H9 (cell line): ENCODE results near the gene EEF2K. TPM values are rescaled to one million over a fixed set of nuclear protein-coding genes. Genes with fewer than 3 reads are reported as not detected.

Experiments
- DNase-seq: peaks from one replicate; pipeline ENCODE4 v3.0.0-alpha.2; 2017
- H2AFZ ChIP-seq: one replicate; pipeline ENCODE4 v1.6.1; 2013; ENCODE audit warnings: mild to moderate bottlenecking, low read length, control low read depth, moderate library complexity
- H2AK5ac ChIP-seq: 2 replicates; pipeline ENCODE4 v1.6.1; 2013; ENCODE audit warnings: low read length, control low read depth, mixed read lengths; ENCODE audit not compliant: insufficient read length
- H2BK120ac ChIP-seq: one replicate; pipeline ENCODE4 v1.6.1; 2013; ENCODE audit warnings: low read depth, mild to moderate bottlenecking, low read length, control low read depth, inconsistent platforms; ENCODE audit not compliant: poor library complexity, severe bottlenecking
- H2BK12ac ChIP-seq: 2 replicates; pipeline ENCODE4 v1.6.1; 2013; ENCODE audit warnings: low read length, control low read depth, mixed read lengths, low read depth; ENCODE audit not compliant: insufficient read length
- H2BK15ac ChIP-seq: 2 replicates; pipeline ENCODE4 v1.6.1; 2013; ENCODE audit warnings: low read depth, low read length, control low read depth
- H2BK20ac ChIP-seq: one replicate; pipeline ENCODE4 v1.6.1; 2013; ENCODE audit warnings: low read depth, mild to moderate bottlenecking, low read length, control low read depth, inconsistent platforms; ENCODE audit not compliant: poor library complexity, severe bottlenecking
- H2BK5ac ChIP-seq: 2 replicates; pipeline ENCODE4 v1.6.1; 2013; ENCODE audit warnings: low read length, control low read depth, mixed read lengths; ENCODE audit not compliant: insufficient read length
- H3K14ac ChIP-seq: 2 replicates; pipeline ENCODE4 v1.6.1; 2013; ENCODE audit warnings: low read length, control low read depth; ENCODE audit not compliant: insufficient read depth
- H3K18ac ChIP-seq: 2 replicates; pipeline ENCODE4 v1.6.1; 2013; ENCODE audit warnings: low read depth, mild to moderate bottlenecking, mixed read lengths, low read length, control low read depth; ENCODE audit not compliant: insufficient read length
- H3K23ac ChIP-seq: 2 replicates; pipeline ENCODE4 v1.6.1; 2013; ENCODE audit warnings: low read length, control low read depth, mixed read lengths, low read depth; ENCODE audit not compliant: insufficient read length
- H3K23me2 ChIP-seq: 2 replicates; pipeline ENCODE4 v1.6.1; 2013; ENCODE audit warnings: low read depth, mild to moderate bottlenecking, mixed read lengths, low read length, control low read depth; ENCODE audit not compliant: insufficient read length, poor library complexity, severe bottlenecking
- H3K27ac ChIP-seq: 2 replicates; pipeline ENCODE4 v1.5.1; 2013; ENCODE audit warnings: low read length, control low read depth, mixed read lengths, low read depth; ENCODE audit not compliant: insufficient read length
- H3K27me3 ChIP-seq: 2 replicates; pipeline ENCODE4 v1.6.1; 2013; ENCODE audit warnings: low read length, control low read depth, inconsistent platforms; ENCODE audit not compliant: insufficient read depth
- H3K4ac ChIP-seq: 2 replicates; pipeline ENCODE4 v1.6.1; 2013; ENCODE audit warnings: low read depth, mild to moderate bottlenecking, control low read depth, inconsistent platforms, low read length, moderate library complexity
- H3K4me1 ChIP-seq: 2 replicates; pipeline ENCODE4 v1.6.1; 2013; ENCODE audit warnings: low read length, control low read depth, inconsistent platforms; ENCODE audit not compliant: insufficient read depth
- H3K4me2 ChIP-seq: 2 replicates; pipeline ENCODE4 v1.6.1; 2013; ENCODE audit warnings: low read length, control low read depth, mixed read lengths; ENCODE audit not compliant: insufficient read length, insufficient read depth
- H3K56ac ChIP-seq: 2 replicates; pipeline ENCODE4 v1.6.1; 2013; ENCODE audit warnings: low read depth, mild to moderate bottlenecking, mixed read lengths, low read length, control low read depth; ENCODE audit not compliant: insufficient read length
- H3K79me1 ChIP-seq: 2 replicates; pipeline ENCODE4 v1.6.1; 2013; ENCODE audit warnings: low read depth, mild to moderate bottlenecking, moderate library complexity, low read length, control low read depth, inconsistent platforms; ENCODE audit not compliant: insufficient read depth, poor library complexity, severe bottlenecking
- H3K79me2 ChIP-seq: 2 replicates; pipeline ENCODE4 v1.6.1; 2013; ENCODE audit warnings: low read length, control low read depth, inconsistent platforms; ENCODE audit not compliant: insufficient read depth
- H3K9ac ChIP-seq: 2 replicates; pipeline ENCODE4 v1.6.1; 2013; ENCODE audit warnings: low read length, control low read depth, mixed read lengths; ENCODE audit not compliant: insufficient read length; ENCODE audit errors: extremely low read depth
- H3K9me3 ChIP-seq: one replicate; pipeline ENCODE4 v1.6.1; 2013; ENCODE audit warnings: low read depth, low read length, inconsistent platforms; ENCODE audit not compliant: control insufficient read depth
- H3T11ph ChIP-seq: one replicate; pipeline ENCODE4 v1.6.1; 2013; ENCODE audit warnings: mild to moderate bottlenecking, low read length, control low read depth, inconsistent platforms
- H4K20me1 ChIP-seq: one replicate; pipeline ENCODE4 v1.6.1; 2013; ENCODE audit not compliant: control insufficient read depth, insufficient read length, insufficient read depth
- H4K5ac ChIP-seq: 2 replicates; pipeline ENCODE4 v1.6.1; 2013; ENCODE audit warnings: low read depth, mild to moderate bottlenecking, mixed read lengths, low read length, control low read depth; ENCODE audit not compliant: insufficient read length
- H4K8ac ChIP-seq: replicated peaks from 2 replicates; pipeline ENCODE4 v1.6.1; 2013; ENCODE audit warnings: low read length, control low read depth, mixed read lengths, low read depth; ENCODE audit not compliant: insufficient read length
- H4K91ac ChIP-seq: 2 replicates; pipeline ENCODE4 v1.6.1; 2013; ENCODE audit warnings: low read depth, mild to moderate bottlenecking, moderate library complexity, mixed read lengths, low read length, control low read depth; ENCODE audit not compliant: insufficient read length
- H3K27ac Mint-ChIP-seq, 3 experiments: 2 replicates in 2 of 3; 3 replicates in 1 of 3; pipeline ENCODE4 v1.8.0; 2020 to 2021; ENCODE audit warnings: mixed read lengths in 3 of 3, mild to moderate bottlenecking in 1 of 3, moderate library complexity in 1 of 3
- H3K27me3 Mint-ChIP-seq: 2 replicates; pipeline ENCODE4 v1.8.0; 2021; ENCODE audit warnings: low read depth, mild to moderate bottlenecking, moderate library complexity, mixed read lengths
- H3K36me3 Mint-ChIP-seq, 3 experiments: 2 replicates in 2 of 3; 3 replicates in 1 of 3; pipeline ENCODE4 v1.8.0; 2020 to 2021; ENCODE audit warnings: low read depth in 3 of 3, mixed read lengths in 3 of 3; ENCODE audit not compliant: insufficient read depth in 1 of 3
- H3K4me1 Mint-ChIP-seq, 2 experiments: 2 replicates each; pipeline ENCODE4 v1.8.0; 2020; ENCODE audit warnings: mixed read lengths in 2 of 2
- H3K4me3 Mint-ChIP-seq, 2 experiments: 2 replicates in 1 of 2; 3 replicates in 1 of 2; pipeline ENCODE4 v1.8.0; 2020 to 2021; ENCODE audit warnings: mild to moderate bottlenecking in 2 of 2, mixed read lengths in 2 of 2, moderate library complexity in 1 of 2
- H3K9me3 Mint-ChIP-seq, 2 experiments: 2 replicates in 1 of 2; 3 replicates in 1 of 2; pipeline ENCODE4 v1.8.0; 2020; ENCODE audit warnings: mild to moderate bottlenecking in 2 of 2, mixed read lengths in 2 of 2, moderate library complexity in 1 of 2
- CTCF ChIP-seq: fragments of 200-600 bp; sonication (generic); conservative IDR thresholded peaks from 3 replicates; pipeline ENCODE4 v1.8.0; 2021; ENCODE audit warnings: antibody characterized with exemption, mild to moderate bottlenecking
- WGBS: extraction: QIAGEN DNeasy Blood & Tissue Kit; methylation state at CpG from one replicate; pipeline ENCODE4 v1.1.7; 2013; ENCODE audit warnings: missing lambda C conversion rate, low lambda C conversion rate, mixed read lengths; ENCODE audit not compliant: insufficient read length; ENCODE audit errors: extremely low coverage; 5-methylcytosine and 5-hydroxymethylcytosine counted together
- total RNA-seq: library from RNA; stranded (reverse); gene quantifications from 2 replicates; pipeline ENCODE4 v1.2.1, GENCODE V29; 2021

Gene EEF2K
- total RNA-seq, 1 experiment from 2014 or later, result 20.7 TPM

GRCh38 chr16:22207715-22208360 is 1.8 kb downstream of the EEF2K start:
- no peak overlapping the region for H2BK120ac ChIP-seq
- Mint-ChIP-seq H3K27ac (no peak overlapping the region), H3K9me3 (no peaks in the 10 kb centered on the region; a peak in 3 of 5 replicates), H3K36me3 (peaks cover 6 to 22% (median 15%) of the 10 kb centered on the region in 3 experiments; a peak in 6 of 7 replicates), H3K4me1 (peaks cover 15 to 16% of the 10 kb centered on the region in 2 experiments), H3K4me3 (peak overlapping the region; percentile 74 to 97), H3K27me3 (no peaks in the 10 kb centered on the region)
- peaks cover 14% of the 10 kb centered on the region for H3K23me2 ChIP-seq
- TF ChIP-seq CTCF, result no peak
- no peak overlapping the region for H3K27ac ChIP-seq
- no peak overlapping the region for H2BK15ac ChIP-seq
- peaks cover 5% of the 10 kb centered on the region; the same call in 1 of the 2 replicates for H3K4me1 ChIP-seq
- H4K91ac ChIP-seq, result no peak overlapping the region
- H3K4me2 ChIP-seq, result peak overlapping the region; percentile 89
- H2BK20ac ChIP-seq, result no peak overlapping the region
- no peak overlapping the region for H2AK5ac ChIP-seq
- no peaks in the 10 kb centered on the region for H3K27me3 ChIP-seq
- no CpG with 5 or more reads among the region's 10 CpGs for WGBS
- no peak overlapping the region for H3T11ph ChIP-seq
- H3K4ac ChIP-seq, result no peak overlapping the region
- peak overlapping the region; percentile 8 for H3K9ac ChIP-seq
- no peak overlapping the region for H4K5ac ChIP-seq
- no peak for DNase-seq
- H2BK12ac ChIP-seq, result no peak overlapping the region
- H3K18ac ChIP-seq, result no peak overlapping the region
- no peak overlapping the region for H3K56ac ChIP-seq
- peaks cover 8% of the 10 kb centered on the region for H3K79me1 ChIP-seq
- H3K14ac ChIP-seq, result no peak overlapping the region
- H3K23ac ChIP-seq, result no peak overlapping the region
- H2AFZ ChIP-seq, result no peak overlapping the region
- no peaks in the 10 kb centered on the region for H3K9me3 ChIP-seq
- no peak overlapping the region for H2BK5ac ChIP-seq
- H4K8ac ChIP-seq, result no peak overlapping the region
- H3K79me2 ChIP-seq, result peaks cover 9% of the 10 kb centered on the region; the same call in 1 of the 2 replicates
- no peaks in the 10 kb centered on the region for H4K20me1 ChIP-seq
